Stimulated activated CD4-positive, alpha-beta T cell treated with anti-CD3 and anti-CD28 coated beads, Interleukin-12 subunit alpha, Interleukin-12 subunit beta, amount 100 ng/mL, for 48 hours (primary cell): ENCODE data around the gene PCDHGA9.
A peak's percentile ranks its signal among the peaks of the same experiment; 100 is the strongest.
"Not testable (repeated sequence)": the region's sequence is repeated elsewhere in the genome, so short reads cannot be mapped to it uniquely, and the experiment has no call there.

Source experiments
- DNase-seq, 3 donors: peaks; one replicate each; pipeline ENCODE4 v3.0.0-alpha.2; 2020; ENCODE audit warnings: low read depth in 2 of 3, low spot score in 1 of 3

PCDHGA9 gene

GRCh38 chr5:141413540-141414069 lies 11.0 kb downstream of the PCDHGA9 start:
- DNase-seq: no peak

- DNase-seq: not testable (repeated sequence)
Observed at GRCh38 chr5:141414548-141415274, 12.1 kb downstream of the PCDHGA9 start.

GRCh38 chr5:141415275-141415618 lies 12.7 kb downstream of the PCDHGA9 start:
- DNase-seq: not testable (repeated sequence)

GRCh38 chr5:141417494-141418172 lies 15.1 kb downstream of the PCDHGA9 start, which contains the start of gene PCDHGB7:
PCDHGB7 (plus strand) TSS chr5:141417677; CDS start chr5:141417860, 183 bp downstream.
- peak; percentile 27 to 43 (median 39) for DNase-seq

GRCh38 chr5:141419074-141419880 lies 16.7 kb downstream of the PCDHGA9 start:
- DNase-seq: no peak

- peak in 2 of 3 donors; percentile 36 to 53 for DNase-seq
Observed at GRCh38 chr5:141420855-141421488, 18.4 kb downstream of the PCDHGA9 start, which contains the start of gene PCDHGA11. PCDHGA11 (plus strand) TSS chr5:141421051; CDS start chr5:141421228, 177 bp downstream.

GRCh38 chr5:141421489-141421855 lies 18.9 kb downstream of the PCDHGA9 start:
- DNase-seq: no peak

- DNase-seq: no peak
Observed at GRCh38 chr5:141422742-141423291, 20.2 kb downstream of the PCDHGA9 start.

GRCh38 chr5:141427783-141428426 lies 25.3 kb downstream of the PCDHGA9 start:
- DNase-seq: no peak

- no peak for DNase-seq
Observed at GRCh38 chr5:141430332-141431113, 27.9 kb downstream of the PCDHGA9 start, which contains the start of gene PCDHGA12. PCDHGA12 (plus strand) TSS chr5:141430507; CDS start chr5:141430760, 253 bp downstream.

- DNase-seq: no peak
Observed at GRCh38 chr5:141431286-141431685, 28.7 kb downstream of the PCDHGA9 start.

- not testable (repeated sequence) for DNase-seq
Observed at GRCh38 chr5:141432308-141432707, 29.7 kb downstream of the PCDHGA9 start.

GRCh38 chr5:141432726-141433125 lies 30.1 kb downstream of the PCDHGA9 start:
- not testable (repeated sequence) for DNase-seq

GRCh38 chr5:141434006-141434405 lies 31.4 kb downstream of the PCDHGA9 start:
- no peak for DNase-seq

- no peak for DNase-seq
Observed at GRCh38 chr5:141437221-141437620, 34.6 kb downstream of the PCDHGA9 start.

GRCh38 chr5:141439411-141440141 lies 37.0 kb downstream of the PCDHGA9 start:
- no peak for DNase-seq

GRCh38 chr5:141440341-141440740 lies 37.8 kb downstream of the PCDHGA9 start:
- no peak for DNase-seq

GRCh38 chr5:141441571-141442170 lies 39.1 kb downstream of the PCDHGA9 start:
- no peak for DNase-seq
